HepG2 (cell line): Measurements from ENCODE around the gene TP53I3. TPM values are rescaled to one million over a fixed set of nuclear protein-coding genes. Genes with fewer than 3 reads are reported as not detected.

Source experiments
- EEA1 ChIP-seq: sonication (generic); formaldehyde crosslinking; IDR thresholded peaks from 2 replicates; pipeline ENCODE4 v1.5.1; 2020; ENCODE audit warnings: mild to moderate bottlenecking, missing genetic modification reagents, borderline replicate concordance
- HDAC1 ChIP-seq: sonication (generic); formaldehyde crosslinking; IDR thresholded peaks from 2 replicates; pipeline ENCODE4 v1.5.1; 2020; ENCODE audit warnings: mild to moderate bottlenecking, missing genetic modification reagents
- HDAC2 ChIP-seq: sonication (generic); formaldehyde crosslinking; IDR thresholded peaks from 2 replicates; pipeline ENCODE4 v1.4.0; 2020; ENCODE audit warnings: missing genetic modification reagents
- HMG20B ChIP-seq: conservative IDR thresholded peaks from 2 replicates; pipeline ENCODE4 v1.6.1; 2016; ENCODE audit warnings: missing genetic modification reagents, missing compliant biosample characterization
- HOXA5 ChIP-seq: sonication (generic); formaldehyde crosslinking; IDR thresholded peaks from 2 replicates; pipeline ENCODE4 v1.4.0; 2020; ENCODE audit warnings: missing genetic modification reagents
- LCORL ChIP-seq, 2 experiments: fragments of 450-650 bp in 1 of 2; sonication (generic) in 1 of 2; formaldehyde crosslinking in 1 of 2; IDR thresholded peaks; 2 replicates each; pipeline versions ENCODE4 v1.5.0 to v1.6.1; 2017 to 2020; ENCODE audit warnings: antibody characterized with exemption in 1 of 2, missing genetic modification reagents in 1 of 2
- MAFG ChIP-seq: sonication (generic); formaldehyde crosslinking; IDR thresholded peaks from 2 replicates; pipeline ENCODE4 v1.5.1; 2020; ENCODE audit warnings: mild to moderate bottlenecking, missing genetic modification reagents
- POLR2AphosphoS5 ChIP-seq: IDR thresholded peaks from 2 replicates; pipeline ENCODE4 v1.6.1; 2012; ENCODE audit warnings: low read depth, low read length
- REPIN1 ChIP-seq: sonication (generic); formaldehyde crosslinking; IDR thresholded peaks from 2 replicates; pipeline ENCODE4 v1.8.0; 2022; ENCODE audit warnings: missing genetic modification reagents, low read depth, mild to moderate bottlenecking, borderline replicate concordance
- SNAI1 ChIP-seq: sonication (generic); formaldehyde crosslinking; IDR thresholded peaks from 2 replicates; pipeline ENCODE4 v1.5.0; 2020; ENCODE audit warnings: mild to moderate bottlenecking, missing genetic modification reagents, borderline replicate concordance
- ZNF101 ChIP-seq: sonication (generic); formaldehyde crosslinking; IDR thresholded peaks from 2 replicates; pipeline ENCODE4 v1.4.0; 2020; ENCODE audit warnings: mild to moderate bottlenecking, low read depth, missing genetic modification reagents, borderline replicate concordance
- ZNF34 ChIP-seq: sonication (generic); formaldehyde crosslinking; IDR thresholded peaks from 2 replicates; pipeline ENCODE4 v1.4.0; 2020; ENCODE audit warnings: mild to moderate bottlenecking, missing genetic modification reagents, borderline replicate concordance
- ZNF44 ChIP-seq: sonication (generic); formaldehyde crosslinking; IDR thresholded peaks from 2 replicates; pipeline ENCODE4 v1.5.1; 2020; ENCODE audit warnings: mild to moderate bottlenecking, missing genetic modification reagents
- ZNF644 ChIP-seq: IDR thresholded peaks from 2 replicates; pipeline ENCODE4 v1.6.1; 2016; ENCODE audit warnings: low read depth
- ZNF788 ChIP-seq: sonication (generic); formaldehyde crosslinking; IDR thresholded peaks from 2 replicates; pipeline ENCODE4 v1.5.0; 2020; ENCODE audit warnings: mild to moderate bottlenecking, missing genetic modification reagents, borderline replicate concordance
- ZNF878 ChIP-seq: sonication (generic); formaldehyde crosslinking; IDR thresholded peaks from 2 replicates; pipeline ENCODE4 v1.8.1; 2023; ENCODE audit warnings: mild to moderate bottlenecking, missing genetic modification reagents, moderate library complexity
- ZNF883 ChIP-seq: sonication (generic); formaldehyde crosslinking; IDR thresholded peaks from 2 replicates; pipeline ENCODE4 v1.5.1; 2020; ENCODE audit warnings: mild to moderate bottlenecking, missing genetic modification reagents; ENCODE audit errors: not compliant biosample characterization
- ZNF891 ChIP-seq: sonication (generic); formaldehyde crosslinking; IDR thresholded peaks from 2 replicates; pipeline ENCODE4 v1.5.0; 2020; ENCODE audit warnings: mild to moderate bottlenecking, missing genetic modification reagents
- polyA plus RNA-seq, 8 experiments: library from polyadenylated mRNA; depleted of rRNA in 3 of 8; stranded (reverse) in 7 of 8; unstranded in 1 of 8; fragments of >200 nt; fragmentation: Illumina TruSeq in 4 of 8; extraction: Trizol in 4 of 8; gene quantifications; 2 replicates each; pipeline versions ENCODE4 v1.2.1 to v1.2.3, GENCODE V29; 2011 to 2016; ENCODE audit warnings: low read depth in 4 of 8, missing spikeins in 1 of 8, mixed read lengths in 1 of 8; ENCODE audit not compliant: insufficient read depth in 1 of 8
- total RNA-seq, 5 experiments: library from RNA; depleted of rRNA; stranded (reverse); fragments of >200 nt; fragmentation: Illumina TruSeq; extraction: Trizol; gene quantifications; 2 replicates each; pipeline ENCODE4 v1.2.3, GENCODE V29; 2016; ENCODE audit warnings: low read depth in 1 of 5
- TF ChIP-seq, protein P1 (sequence below): IDR thresholded peaks from 2 replicates; pipeline ENCODE4 v1.6.1; 2016; ENCODE audit warnings: low read depth
- TF ChIP-seq, protein P2 (sequence below): sonication (generic); formaldehyde crosslinking; IDR thresholded peaks from 2 replicates; pipeline ENCODE4 v1.4.0; 2020; ENCODE audit warnings: missing genetic modification reagents
- TF ChIP-seq, protein P3 (sequence below): IDR thresholded peaks from 2 replicates; pipeline ENCODE4 v1.6.1; 2012; ENCODE audit warnings: low read length, improper control_type of control experiment
- TF ChIP-seq, protein P4 (sequence below): sonication (generic); formaldehyde crosslinking; IDR thresholded peaks from 2 replicates; pipeline ENCODE4 v1.4.0; 2020; ENCODE audit warnings: missing genetic modification reagents

The TP53I3 gene
- total and polyA plus RNA-seq, 2 of the 13 experiments (the other 11 are each of a cell fraction or from before 2014, with no cell fraction given), result 25.0 to 44.1 TPM

DNA sequence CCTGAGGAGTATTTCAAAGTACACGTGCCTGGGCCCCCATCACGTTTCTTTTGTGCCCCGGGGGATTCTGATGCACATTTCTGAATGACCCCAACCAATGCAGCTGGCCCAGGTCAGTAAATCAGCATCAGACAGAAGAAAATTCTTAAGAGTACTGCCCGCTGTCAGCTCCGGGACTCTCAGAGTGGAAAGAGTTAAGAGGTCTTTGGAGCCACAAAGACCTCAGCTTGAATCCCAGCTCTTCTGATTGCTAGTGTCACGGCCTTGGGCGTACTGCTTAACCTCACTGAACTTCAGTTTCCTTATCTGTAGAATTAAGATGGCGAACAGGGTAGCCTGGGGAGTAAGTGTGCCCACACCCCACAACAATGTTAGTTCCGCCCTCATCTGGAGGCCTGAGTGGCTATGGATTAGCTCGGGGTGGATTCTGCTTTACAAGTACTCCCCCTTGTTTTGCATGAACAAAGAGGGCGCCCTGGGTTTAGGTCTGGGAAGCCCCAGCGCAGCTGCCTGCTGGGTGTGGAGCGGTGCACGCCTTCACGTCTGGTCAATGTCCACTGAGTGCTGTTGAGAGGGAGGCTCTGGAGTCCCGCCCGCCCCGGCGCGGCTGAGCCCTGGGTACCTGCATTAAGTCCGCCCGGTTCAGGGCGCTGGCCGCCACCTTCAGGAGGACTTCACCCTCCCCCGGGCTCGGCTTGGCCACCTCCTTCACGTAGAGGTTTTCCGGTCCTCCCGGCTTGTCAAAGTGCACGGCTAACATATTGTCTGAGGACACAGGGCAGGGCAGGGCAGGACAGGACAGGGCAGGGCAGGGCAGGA is 858 bp downstream of the TP53I3 start (continued):
- TF ChIP-seq HDAC2 (peak; percentile 67; the same call in 1 of the 2 replicates), ZNF878 (CRISPR knock-in tag) (no peak), MAFG (CRISPR knock-in tag) (no peak), HMG20B (CRISPR knock-in tag) (peak; percentile 80; the same call in 1 of the 2 replicates), ZNF788 (CRISPR knock-in tag) (no peak), EEA1 (CRISPR knock-in tag) (no peak), ZNF101 (CRISPR knock-in tag) (peak; percentile 62), HDAC1 (CRISPR knock-in tag) (peak; percentile 94; the same call in 1 of the 2 replicates), ZNF44 (CRISPR knock-in tag) (no peak; the same call in 1 of the 2 replicates), POLR2AphosphoS5 (peak; percentile 65), ZNF891 (CRISPR knock-in tag) (no peak; the same call in 1 of the 2 replicates), LCORL (IDR thresholded peaks at IDR 0.05) (no peak), LCORL (CRISPR knock-in tag; IDR thresholded peaks at IDR 0.05) (no peak), HOXA5 (no peak; the same call in 1 of the 2 replicates), ZNF34 (CRISPR knock-in tag) (peak; percentile 71), REPIN1 (CRISPR knock-in tag) (no peak), SNAI1 (CRISPR knock-in tag) (no peak; the same call in 1 of the 2 replicates), ZNF644 (CRISPR knock-in tag) (no peak), ZNF883 (CRISPR knock-in tag) (no peak)
- TF ChIP-seq, protein P1, sequence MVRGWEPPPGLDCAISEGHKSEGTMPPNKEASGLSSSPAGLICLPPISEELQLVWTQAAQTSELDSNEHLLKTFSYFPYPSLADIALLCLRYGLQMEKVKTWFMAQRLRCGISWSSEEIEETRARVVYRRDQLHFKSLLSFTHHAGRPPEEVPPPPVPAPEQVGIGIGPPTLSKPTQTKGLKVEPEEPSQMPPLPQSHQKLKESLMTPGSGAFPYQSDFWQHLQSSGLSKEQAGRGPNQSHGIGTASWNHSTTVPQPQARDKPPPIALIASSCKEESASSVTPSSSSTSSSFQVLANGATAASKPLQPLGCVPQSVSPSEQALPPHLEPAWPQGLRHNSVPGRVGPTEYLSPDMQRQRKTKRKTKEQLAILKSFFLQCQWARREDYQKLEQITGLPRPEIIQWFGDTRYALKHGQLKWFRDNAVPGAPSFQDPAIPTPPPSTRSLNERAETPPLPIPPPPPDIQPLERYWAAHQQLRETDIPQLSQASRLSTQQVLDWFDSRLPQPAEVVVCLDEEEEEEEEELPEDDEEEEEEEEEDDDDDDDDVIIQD (CRISPR knock-in tag), result peak; percentile 28; the same call in 1 of the 2 replicates
- TF ChIP-seq, protein P2, sequence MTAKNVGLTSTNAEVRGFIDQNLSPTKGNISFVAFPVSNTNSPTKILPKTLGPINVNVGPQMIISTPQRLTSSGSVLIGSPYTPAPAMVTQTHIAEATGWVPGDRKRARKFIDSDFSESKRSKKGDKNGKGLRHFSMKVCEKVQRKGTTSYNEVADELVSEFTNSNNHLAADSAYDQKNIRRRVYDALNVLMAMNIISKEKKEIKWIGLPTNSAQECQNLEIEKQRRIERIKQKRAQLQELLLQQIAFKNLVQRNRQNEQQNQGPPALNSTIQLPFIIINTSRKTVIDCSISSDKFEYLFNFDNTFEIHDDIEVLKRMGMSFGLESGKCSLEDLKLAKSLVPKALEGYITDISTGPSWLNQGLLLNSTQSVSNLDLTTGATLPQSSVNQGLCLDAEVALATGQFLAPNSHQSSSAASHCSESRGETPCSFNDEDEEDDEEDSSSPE (CRISPR knock-in tag), result peak; percentile 68; the same call in 1 of the 2 replicates
- TF ChIP-seq, protein P3, sequence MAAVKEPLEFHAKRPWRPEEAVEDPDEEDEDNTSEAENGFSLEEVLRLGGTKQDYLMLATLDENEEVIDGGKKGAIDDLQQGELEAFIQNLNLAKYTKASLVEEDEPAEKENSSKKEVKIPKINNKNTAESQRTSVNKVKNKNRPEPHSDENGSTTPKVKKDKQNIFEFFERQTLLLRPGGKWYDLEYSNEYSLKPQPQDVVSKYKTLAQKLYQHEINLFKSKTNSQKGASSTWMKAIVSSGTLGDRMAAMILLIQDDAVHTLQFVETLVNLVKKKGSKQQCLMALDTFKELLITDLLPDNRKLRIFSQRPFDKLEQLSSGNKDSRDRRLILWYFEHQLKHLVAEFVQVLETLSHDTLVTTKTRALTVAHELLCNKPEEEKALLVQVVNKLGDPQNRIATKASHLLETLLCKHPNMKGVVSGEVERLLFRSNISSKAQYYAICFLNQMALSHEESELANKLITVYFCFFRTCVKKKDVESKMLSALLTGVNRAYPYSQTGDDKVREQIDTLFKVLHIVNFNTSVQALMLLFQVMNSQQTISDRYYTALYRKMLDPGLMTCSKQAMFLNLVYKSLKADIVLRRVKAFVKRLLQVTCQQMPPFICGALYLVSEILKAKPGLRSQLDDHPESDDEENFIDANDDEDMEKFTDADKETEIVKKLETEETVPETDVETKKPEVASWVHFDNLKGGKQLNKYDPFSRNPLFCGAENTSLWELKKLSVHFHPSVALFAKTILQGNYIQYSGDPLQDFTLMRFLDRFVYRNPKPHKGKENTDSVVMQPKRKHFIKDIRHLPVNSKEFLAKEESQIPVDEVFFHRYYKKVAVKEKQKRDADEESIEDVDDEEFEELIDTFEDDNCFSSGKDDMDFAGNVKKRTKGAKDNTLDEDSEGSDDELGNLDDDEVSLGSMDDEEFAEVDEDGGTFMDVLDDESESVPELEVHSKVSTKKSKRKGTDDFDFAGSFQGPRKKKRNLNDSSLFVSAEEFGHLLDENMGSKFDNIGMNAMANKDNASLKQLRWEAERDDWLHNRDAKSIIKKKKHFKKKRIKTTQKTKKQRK, result no peak
- TF ChIP-seq, protein P4, sequence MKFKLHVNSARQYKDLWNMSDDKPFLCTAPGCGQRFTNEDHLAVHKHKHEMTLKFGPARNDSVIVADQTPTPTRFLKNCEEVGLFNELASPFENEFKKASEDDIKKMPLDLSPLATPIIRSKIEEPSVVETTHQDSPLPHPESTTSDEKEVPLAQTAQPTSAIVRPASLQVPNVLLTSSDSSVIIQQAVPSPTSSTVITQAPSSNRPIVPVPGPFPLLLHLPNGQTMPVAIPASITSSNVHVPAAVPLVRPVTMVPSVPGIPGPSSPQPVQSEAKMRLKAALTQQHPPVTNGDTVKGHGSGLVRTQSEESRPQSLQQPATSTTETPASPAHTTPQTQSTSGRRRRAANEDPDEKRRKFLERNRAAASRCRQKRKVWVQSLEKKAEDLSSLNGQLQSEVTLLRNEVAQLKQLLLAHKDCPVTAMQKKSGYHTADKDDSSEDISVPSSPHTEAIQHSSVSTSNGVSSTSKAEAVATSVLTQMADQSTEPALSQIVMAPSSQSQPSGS (CRISPR knock-in tag), result peak; percentile 80
